Measurements from ENCODE around the gene FCHO1.
A peak's percentile ranks its signal among the peaks of the same experiment; 100 is the strongest.
"Not testable (repeated sequence)": the region's sequence is repeated elsewhere in the genome, so short reads cannot be mapped to it uniquely, and the experiment has no call there.

Gene FCHO1

DNA sequence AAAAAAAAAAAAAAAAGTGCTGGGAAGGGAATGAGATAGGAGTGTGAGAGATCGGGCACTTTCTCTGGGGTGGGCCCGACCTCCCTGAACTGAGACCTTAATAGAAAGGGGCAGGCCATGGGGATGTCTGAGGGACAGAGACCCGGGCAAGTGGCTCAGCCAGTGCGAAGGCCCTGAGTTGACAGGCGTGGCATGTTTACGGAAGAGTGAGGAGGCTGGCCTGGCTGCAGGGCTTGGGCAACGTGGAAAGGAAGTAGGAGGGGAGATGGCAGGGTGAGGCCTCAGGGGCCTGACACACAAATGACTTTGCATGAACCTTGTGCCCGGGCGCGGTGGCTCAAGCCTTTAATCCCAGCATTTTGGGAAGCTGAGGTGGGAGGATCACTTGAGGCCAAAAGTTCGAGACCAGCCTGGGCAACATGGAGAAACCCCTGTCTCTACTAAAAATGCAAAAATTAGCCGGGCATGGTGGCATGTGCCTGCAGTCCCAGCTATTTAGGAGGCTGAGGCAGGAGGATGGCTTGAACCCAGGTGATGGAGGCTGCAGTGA, 13.9 kb downstream of the FCHO1 start:
- DNase-seq (ENCODE audit: low spot score) = no peak
- TF ChIP-seq, protein P1, sequence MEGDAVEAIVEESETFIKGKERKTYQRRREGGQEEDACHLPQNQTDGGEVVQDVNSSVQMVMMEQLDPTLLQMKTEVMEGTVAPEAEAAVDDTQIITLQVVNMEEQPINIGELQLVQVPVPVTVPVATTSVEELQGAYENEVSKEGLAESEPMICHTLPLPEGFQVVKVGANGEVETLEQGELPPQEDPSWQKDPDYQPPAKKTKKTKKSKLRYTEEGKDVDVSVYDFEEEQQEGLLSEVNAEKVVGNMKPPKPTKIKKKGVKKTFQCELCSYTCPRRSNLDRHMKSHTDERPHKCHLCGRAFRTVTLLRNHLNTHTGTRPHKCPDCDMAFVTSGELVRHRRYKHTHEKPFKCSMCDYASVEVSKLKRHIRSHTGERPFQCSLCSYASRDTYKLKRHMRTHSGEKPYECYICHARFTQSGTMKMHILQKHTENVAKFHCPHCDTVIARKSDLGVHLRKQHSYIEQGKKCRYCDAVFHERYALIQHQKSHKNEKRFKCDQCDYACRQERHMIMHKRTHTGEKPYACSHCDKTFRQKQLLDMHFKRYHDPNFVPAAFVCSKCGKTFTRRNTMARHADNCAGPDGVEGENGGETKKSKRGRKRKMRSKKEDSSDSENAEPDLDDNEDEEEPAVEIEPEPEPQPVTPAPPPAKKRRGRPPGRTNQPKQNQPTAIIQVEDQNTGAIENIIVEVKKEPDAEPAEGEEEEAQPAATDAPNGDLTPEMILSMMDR (IDR thresholded peaks at IDR 0.05; ENCODE audit: extremely low read depth, missing control alignments) = no peak

DNA sequence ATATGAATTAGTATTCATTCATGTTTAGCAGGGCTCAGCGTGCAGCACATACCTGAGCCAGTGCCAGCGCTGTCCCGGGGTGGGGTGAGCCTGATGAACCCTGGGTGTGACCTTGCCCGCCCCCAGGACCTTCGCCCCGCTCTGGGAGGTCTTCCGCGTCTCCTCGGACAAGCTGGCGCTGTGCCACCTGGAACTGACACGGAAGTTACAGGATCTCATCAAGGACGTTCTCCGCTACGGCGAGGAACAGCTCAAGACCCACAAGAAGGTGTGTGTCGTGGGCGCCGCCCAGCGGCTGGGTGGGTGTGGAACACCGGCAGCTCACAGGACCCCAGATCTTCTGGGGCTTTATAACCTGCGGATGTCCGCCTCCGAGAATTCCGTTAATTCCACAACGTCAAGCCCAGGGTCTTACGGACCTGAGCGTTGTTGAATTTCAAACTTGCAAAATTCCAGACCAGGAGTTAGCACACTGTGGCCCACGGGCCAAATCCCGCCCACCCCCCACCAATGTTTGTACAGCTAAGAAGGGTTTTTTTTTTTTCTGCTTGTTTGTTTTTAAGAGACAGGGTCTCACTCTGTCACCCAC, 15.4 kb downstream of the FCHO1 start:
- DNase-seq (ENCODE audit: low spot score) = no peak
- TF ChIP-seq, protein P1 (IDR thresholded peaks at IDR 0.05; ENCODE audit: extremely low read depth, missing control alignments) = peak; percentile 84

GRCh38 chr19:17767559-17767958, 16.3 kb downstream of the FCHO1 start:
- TF ChIP-seq, protein P1 (IDR thresholded peaks at IDR 0.05; ENCODE audit: extremely low read depth, missing control alignments) = no peak
- DNase-seq (ENCODE audit: low spot score) = no peak

DNA sequence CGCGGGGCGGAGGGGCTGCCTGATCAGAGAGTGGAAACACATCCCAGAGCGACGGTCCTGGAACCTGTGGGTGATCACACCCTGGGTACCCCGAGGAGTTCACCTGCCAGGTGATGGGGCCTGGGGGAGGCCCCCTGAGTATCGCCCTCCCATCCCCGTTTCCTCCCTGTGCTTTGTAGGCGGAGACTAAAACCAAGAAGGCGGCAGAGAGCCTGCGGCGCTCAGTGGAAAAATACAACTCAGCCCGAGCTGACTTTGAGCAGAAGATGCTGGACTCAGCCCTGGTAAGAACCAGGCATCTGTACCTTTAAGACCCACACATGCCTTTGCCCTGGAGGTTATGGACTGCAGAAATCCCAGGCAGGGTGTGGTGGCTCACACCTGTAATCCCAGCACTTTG, 19.3 kb downstream of the FCHO1 start:
- no peak for DNase-seq (ENCODE audit: low spot score)
- TF ChIP-seq, protein P1 (IDR thresholded peaks at IDR 0.05; ENCODE audit: extremely low read depth, missing control alignments) = no peak

DNA sequence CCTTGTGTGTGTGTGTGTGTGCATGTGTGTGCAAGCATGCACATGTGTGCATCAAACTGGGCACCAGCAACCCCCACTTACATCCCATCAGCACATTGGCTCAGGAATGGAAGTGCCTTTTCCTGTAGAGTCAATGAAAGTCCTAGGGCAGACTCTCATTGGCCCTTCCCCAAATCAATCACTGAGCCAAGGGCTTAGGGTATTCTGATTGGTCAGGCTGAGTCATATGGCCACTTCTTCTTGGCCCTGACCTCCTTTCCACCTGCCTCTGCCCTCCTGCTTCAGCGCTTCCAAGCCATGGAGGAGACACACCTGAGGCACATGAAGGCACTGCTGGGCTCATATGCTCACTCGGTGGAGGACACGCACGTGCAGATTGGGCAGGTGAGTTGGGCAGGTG, 20.9 kb downstream of the FCHO1 start:
- TF ChIP-seq, protein P1 (IDR thresholded peaks at IDR 0.05; ENCODE audit: extremely low read depth, missing control alignments) = no peak
- DNase-seq (ENCODE audit: low spot score) = no peak

GRCh38 chr19:17775245-17775927, 24.1 kb downstream of the FCHO1 start:
- DNase-seq (ENCODE audit: low spot score) = no peak
- TF ChIP-seq, protein P1 (IDR thresholded peaks at IDR 0.05; ENCODE audit: extremely low read depth, missing control alignments) = peak; percentile 35

GRCh38 chr19:17775991-17776803, 24.9 kb downstream of the FCHO1 start:
- TF ChIP-seq, protein P1 (IDR thresholded peaks at IDR 0.05; ENCODE audit: extremely low read depth, missing control alignments) = no peak
- peak; percentile 94 for DNase-seq (ENCODE audit: low spot score)

GRCh38 chr19:17777840-17778239, 26.6 kb downstream of the FCHO1 start:
- not testable (repeated sequence) for DNase-seq (ENCODE audit: low spot score)

Data from GM20000 (cell line).